Tibial artery (tissue), 4 donors: Measurements from ENCODE around the gene LOC101059915.

ENCODE experiments used
- DNase-seq, 2 donors: peaks; one replicate each; pipeline ENCODE4 v3.0.0-alpha.2; 2019
- H3K27ac ChIP-seq, 2 donors: fragments of 200-600 bp; sonication (generic) in 1 of 2; 1 replicate in 1 of 2; 2 replicates in 1 of 2; pipeline ENCODE4 v1.5.1; 2018 to 2019; ENCODE audit warnings: mild to moderate bottlenecking in 1 of 2
- H3K27me3 ChIP-seq, 2 donors: fragments of 200-600 bp; sonication (generic) in 1 of 2; one replicate each; pipeline versions ENCODE4 v1.5.1 to v1.6.0; 2016 to 2019
- H3K36me3 ChIP-seq, 3 donors: fragments of 200-600 bp; sonication (generic) in 2 of 3; one replicate each; pipeline ENCODE4 v1.5.1; 2016 to 2019; ENCODE audit warnings: mild to moderate bottlenecking in 2 of 3
- H3K4me1 ChIP-seq, 4 donors: fragments of 200-600 bp; sonication (generic) in 2 of 4; 1 replicate in 3 of 4; 2 replicates in 1 of 4; pipeline ENCODE4 v1.5.1; 2016 to 2019
- H3K4me3 ChIP-seq, 2 donors: fragments of 200-600 bp; sonication (generic) in 1 of 2; 1 replicate in 1 of 2; 2 replicates in 1 of 2; pipeline ENCODE4 v1.5.1; 2018 to 2019; ENCODE audit warnings: mild to moderate bottlenecking in 2 of 2
- H3K9me3 ChIP-seq, 3 donors: fragments of 200-600 bp; sonication (generic) in 1 of 3; one replicate each; pipeline ENCODE4 v1.5.1; 2016 to 2019
- CTCF ChIP-seq, 2 experiments: fragments of 200-600 bp in 1 of 2; fragments of 450-650 bp in 1 of 2; IDR thresholded peaks; one replicate each; pipeline ENCODE4 v1.5.1; 2017 to 2019; ENCODE audit warnings: antibody characterized with exemption in 2 of 2, mild to moderate bottlenecking in 1 of 2, moderate library complexity in 1 of 2
- intact Hi-C: fragments of 100-400 bp; cut with DNase I; formaldehyde crosslinking; loops from one replicate; pipeline ENCODE4 v1.15.0; 2023; ENCODE audit warnings: low total_unique reads

Gene LOC101059915

GRCh38 chrX:71667328-71668247 lies at the start of gene LOC101059915:
Gene LOC101059915 (plus strand): TSS chrX:71667546.
- peak in 1 of 2 donors; percentile 32 for DNase-seq
- TF ChIP-seq CTCF (IDR thresholded peaks at IDR 0.05): no peak
- no peak within 1 kb of the TSS for H3K27ac ChIP-seq
- H3K36me3 ChIP-seq: no peaks in the 10 kb centered on the region
- H3K27me3 ChIP-seq: no peaks in the 10 kb centered on the region
- H3K4me1 ChIP-seq: no peaks in the 10 kb centered on the region
- H3K9me3 ChIP-seq: no peaks in the 10 kb centered on the region
- intact Hi-C loops: no loop called here
- no peak within 1 kb of the TSS for H3K4me3 ChIP-seq

- peaks cover 0 to 14% (median 4%) of the 10 kb centered on the region in 4 donors for H3K4me1 ChIP-seq
- intact Hi-C loops: no loop called here
- H3K9me3 ChIP-seq: no peaks in the 10 kb centered on the region
- peaks cover 1 to 23% (median 10%) of the 10 kb centered on the region in 3 donors for H3K36me3 ChIP-seq
- no peak overlapping the region for H3K27ac ChIP-seq
- no peaks in the 10 kb centered on the region for H3K27me3 ChIP-seq
- no peak for TF ChIP-seq CTCF (IDR thresholded peaks at IDR 0.05)
- no peak for DNase-seq
- H3K4me3 ChIP-seq: no peak overlapping the region
These were observed 49.6 kb upstream of the LOC101059915 start for GRCh38 chrX:71617742-71618141.

GRCh38 chrX:71618303-71618721 lies 49.0 kb upstream of the LOC101059915 start, which contains the start of gene CXCR3:
Gene CXCR3 (minus strand): TSS chrX:71618511. CDS start chrX:71618449, 62 bp downstream.
- no peak within 1 kb of the TSS for H3K4me3 ChIP-seq

GRCh38 chrX:71618787-71619186 lies 48.6 kb upstream of the LOC101059915 start:
- TF ChIP-seq CTCF (IDR thresholded peaks at IDR 0.05): no peak
- Histone ChIP-seq H3K36me3 (peaks cover 0 to 13% (median 6%) of the 10 kb centered on the region in 3 donors), H3K27ac (no peak overlapping the region), H3K9me3 (no peaks in the 10 kb centered on the region), H3K4me1 (peaks cover 0 to 20% (median 8%) of the 10 kb centered on the region in 4 donors), H3K4me3 (no peak overlapping the region), H3K27me3 (no peaks in the 10 kb centered on the region)
- DNase-seq: no peak
- intact Hi-C loops: no loop called here

More at GRCh38 chrX:71618303-71618721, 49.0 kb upstream of the LOC101059915 start, which contains the start of gene CXCR3:
- H3K27ac ChIP-seq: no peak within 1 kb of the TSS
- no peaks in the 10 kb centered on the region for H3K9me3 ChIP-seq
- peaks cover 0 to 18% (median 10%) of the 10 kb centered on the region in 3 donors for H3K36me3 ChIP-seq
- no peak for TF ChIP-seq CTCF (IDR thresholded peaks at IDR 0.05)
- peaks cover 0 to 19% (median 8%) of the 10 kb centered on the region in 4 donors for H3K4me1 ChIP-seq
- intact Hi-C loops: no loop called here
- no peak for DNase-seq
- no peaks in the 10 kb centered on the region for H3K27me3 ChIP-seq

GRCh38 chrX:71619193-71619592 lies 48.2 kb upstream of the LOC101059915 start:
- no peak for TF ChIP-seq CTCF (IDR thresholded peaks at IDR 0.05)
- Histone ChIP-seq H3K4me3 (no peak overlapping the region), H3K36me3 (peaks cover 0 to 9% (median 4%) of the 10 kb centered on the region in 3 donors), H3K27ac (no peak overlapping the region), H3K9me3 (no peaks in the 10 kb centered on the region), H3K4me1 (peaks cover 0 to 20% (median 8%) of the 10 kb centered on the region in 4 donors), H3K27me3 (no peaks in the 10 kb centered on the region)
- no peak for DNase-seq
- intact Hi-C loops: no loop called here
